C4-2B (cell line): ENCODE data around the gene KMT2E.

Experiments used
- CTCF ChIP-seq: fragments of 450-650 bp; conservative IDR thresholded peaks from 2 replicates; pipeline ENCODE4 v1.5.1; 2017; ENCODE audit warnings: mild to moderate bottlenecking
- ZFX ChIP-seq: fragments of 450-650 bp; IDR thresholded peaks from 2 replicates; pipeline ENCODE4 v1.6.1; 2017

GRCh38 chr7:105131890-105132289 lies 117.9 kb downstream of the KMT2E start:
- TF ChIP-seq CTCF (no peak), ZFX (no peak)
